ENCODE results near the gene RNF208. TPM values are rescaled to one million over a fixed set of nuclear protein-coding genes. Genes with fewer than 3 reads are reported as not detected.

The RNF208 gene
- polyA plus RNA-seq, 1 donor from 2014 or later = 1.5 TPM

- no peaks in the 10 kb centered on the region for H3K79me2 ChIP-seq (replicated peaks; ENCODE audit: insufficient read depth, low read length)
- H3K4me3 ChIP-seq (ENCODE audit: low read length) = peak overlapping the region; percentile 77
- no peak overlapping the region for H3K4me2 ChIP-seq (ENCODE audit: low read length)
- TF ChIP-seq POLR2AphosphoS5 (IDR thresholded peaks at IDR 0.05) (no peak), EP300 (conservative IDR thresholded peaks at IDR 0.05; ENCODE audit: poor library complexity, severe bottlenecking) (no peak), RAD21 (conservative IDR thresholded peaks at IDR 0.05) (no peak), EZH2 (IDR thresholded peaks at IDR 0.05; ENCODE audit: borderline replicate concordance, insufficient read depth, low read length, poor library complexity, severe bottlenecking) (no peak)
- no peaks in the 10 kb centered on the region for H3K36me3 ChIP-seq (ENCODE audit: insufficient read depth, low read length)
- H3F3A ChIP-seq (ENCODE audit: insufficient read depth, low read length, poor library complexity, severe bottlenecking) = no peaks in the 10 kb centered on the region
- H3K9me3 ChIP-seq (ENCODE audit: low read length) = no peaks in the 10 kb centered on the region
- no peaks in the 10 kb centered on the region for H4K20me1 ChIP-seq (ENCODE audit: insufficient read depth)
- peak overlapping the region; percentile 72 for H3K9ac ChIP-seq (ENCODE audit: low read length)
- H2AFZ ChIP-seq (ENCODE audit: low read depth, low read length) = no peak overlapping the region
- no peak overlapping the region for H3K27ac ChIP-seq (ENCODE audit: low read length)
- H3K9me2 ChIP-seq (ENCODE audit: insufficient read depth, low read length) = no peaks in the 10 kb centered on the region
- no peaks in the 10 kb centered on the region for H3K27me3 ChIP-seq (ENCODE audit: insufficient read depth, low read depth, low read length)
Observed at GRCh38 chr9:137221506-137222111, 431 bp downstream of the RNF208 start.

DNA sequence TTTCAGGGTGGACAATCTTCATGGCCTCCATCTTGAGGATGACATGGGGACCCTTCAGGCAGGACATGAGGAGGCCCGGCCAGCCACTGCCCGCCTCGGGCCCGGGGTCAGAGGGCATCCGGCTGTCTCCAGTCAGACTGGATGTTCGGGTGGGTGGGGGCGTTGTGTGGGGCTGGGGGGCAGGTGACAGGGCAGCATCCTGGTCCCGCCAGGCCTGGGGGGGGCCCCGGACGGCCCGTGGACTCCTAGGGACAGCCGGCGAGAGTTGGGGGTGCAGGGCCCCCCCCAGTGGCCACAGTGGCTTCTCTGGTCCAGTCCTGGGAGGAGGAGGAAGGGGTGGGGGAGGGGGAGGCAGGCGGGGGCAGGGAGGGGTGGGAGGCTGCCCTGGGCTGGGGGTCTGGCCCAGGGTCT lies 940 bp downstream of the RNF208 start:
- H3K27me3 ChIP-seq (ENCODE audit: insufficient read depth, low read depth, low read length) = no peaks in the 10 kb centered on the region
- no peaks in the 10 kb centered on the region for H3K36me3 ChIP-seq (ENCODE audit: insufficient read depth, low read length)
- H3K9me3 ChIP-seq (ENCODE audit: low read length) = no peaks in the 10 kb centered on the region
- TF ChIP-seq POLR2AphosphoS5 (IDR thresholded peaks at IDR 0.05) (no peak), EP300 (conservative IDR thresholded peaks at IDR 0.05; ENCODE audit: poor library complexity, severe bottlenecking) (no peak), MXI1 (conservative IDR thresholded peaks at IDR 0.05; ENCODE audit: poor library complexity, severe bottlenecking) (no peak), REST (IDR thresholded peaks at IDR 0.05; ENCODE audit: borderline replicate concordance) (no peak), SMC3 (conservative IDR thresholded peaks at IDR 0.05; ENCODE audit: poor library complexity) (no peak), EZH2 (IDR thresholded peaks at IDR 0.05; ENCODE audit: borderline replicate concordance, insufficient read depth, low read length, poor library complexity, severe bottlenecking) (no peak), RAD21 (conservative IDR thresholded peaks at IDR 0.05) (no peak), TAF1 (IDR thresholded peaks at IDR 0.05; ENCODE audit: low read depth) (no peak)
- TF ChIP-seq, protein P1, sequence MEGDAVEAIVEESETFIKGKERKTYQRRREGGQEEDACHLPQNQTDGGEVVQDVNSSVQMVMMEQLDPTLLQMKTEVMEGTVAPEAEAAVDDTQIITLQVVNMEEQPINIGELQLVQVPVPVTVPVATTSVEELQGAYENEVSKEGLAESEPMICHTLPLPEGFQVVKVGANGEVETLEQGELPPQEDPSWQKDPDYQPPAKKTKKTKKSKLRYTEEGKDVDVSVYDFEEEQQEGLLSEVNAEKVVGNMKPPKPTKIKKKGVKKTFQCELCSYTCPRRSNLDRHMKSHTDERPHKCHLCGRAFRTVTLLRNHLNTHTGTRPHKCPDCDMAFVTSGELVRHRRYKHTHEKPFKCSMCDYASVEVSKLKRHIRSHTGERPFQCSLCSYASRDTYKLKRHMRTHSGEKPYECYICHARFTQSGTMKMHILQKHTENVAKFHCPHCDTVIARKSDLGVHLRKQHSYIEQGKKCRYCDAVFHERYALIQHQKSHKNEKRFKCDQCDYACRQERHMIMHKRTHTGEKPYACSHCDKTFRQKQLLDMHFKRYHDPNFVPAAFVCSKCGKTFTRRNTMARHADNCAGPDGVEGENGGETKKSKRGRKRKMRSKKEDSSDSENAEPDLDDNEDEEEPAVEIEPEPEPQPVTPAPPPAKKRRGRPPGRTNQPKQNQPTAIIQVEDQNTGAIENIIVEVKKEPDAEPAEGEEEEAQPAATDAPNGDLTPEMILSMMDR (IDR thresholded peaks at IDR 0.05; ENCODE audit: poor library complexity, severe bottlenecking) = no peak
- no peaks in the 10 kb centered on the region for H3F3A ChIP-seq (ENCODE audit: insufficient read depth, low read length, poor library complexity, severe bottlenecking)
- H4K20me1 ChIP-seq (ENCODE audit: insufficient read depth) = no peaks in the 10 kb centered on the region
- no peak overlapping the region for H2AFZ ChIP-seq (ENCODE audit: low read depth, low read length)
- no peaks in the 10 kb centered on the region for H3K9me2 ChIP-seq (ENCODE audit: insufficient read depth, low read length)
- no peak overlapping the region for H3K27ac ChIP-seq (ENCODE audit: low read length)
- H3K4me2 ChIP-seq (ENCODE audit: low read length) = no peak overlapping the region
- H3K79me2 ChIP-seq (replicated peaks; ENCODE audit: insufficient read depth, low read length) = no peaks in the 10 kb centered on the region
- peak overlapping the region; percentile 72 for H3K9ac ChIP-seq (ENCODE audit: low read length)
- H3K4me3 ChIP-seq (ENCODE audit: low read length) = peak overlapping the region; percentile 77
